Measurements from ENCODE around the gene MRPL51. TPM values are rescaled to one million over a fixed set of nuclear protein-coding genes. Genes with fewer than 3 reads are reported as not detected.

The MRPL51 gene
- total and polyA plus RNA-seq, 3 experiments from 2014 or later: 222 to 327 (median 317) TPM

GRCh38 chr12:6444704-6445688 lies 48.1 kb downstream of the MRPL51 start, which contains the start of gene CD27:
Gene CD27 (plus strand): TSS chr12:6444955. CDS start chr12:6445096, 141 bp downstream.
- ChIA-PET POLR2A (interaction anchor here (0.8 to 3.1 kb wide), 10 partner anchors 11 to 91 kb away, joined by 3 to 23 read pairs (median 4); partner anchors contain the start of gene VAMP1), CTCF (interaction anchor here (0.6 to 14.0 kb wide), 11 partner anchors 9 to 109 kb away, joined by 3 to 179 read pairs (median 4); partner anchors contain the start of gene VAMP1)

GRCh38 chr12:6444031-6444430 lies 49.0 kb downstream of the MRPL51 start:
- H3K27me3 ChIP-seq (ENCODE audit: insufficient read depth, low read length, poor library complexity, severe bottlenecking): no peaks in the 10 kb centered on the region
- Mint-ChIP-seq H3K4me1 (peaks cover 56 to 76% (median 68%) of the 10 kb centered on the region in 3 donors), H3K36me3 (peaks cover 0 to 32% (median 12%) of the 10 kb centered on the region in 3 donors), H3K4me3 (peak overlapping the region; percentile 77 to 100 (median 98)), H3K27ac (peak overlapping the region; percentile 78 to 99 (median 94)), H3K9me3 (no peaks in the 10 kb centered on the region), H3K27me3 (no peaks in the 10 kb centered on the region)
- no peak overlapping the region for H3K27ac ChIP-seq (ENCODE audit: low read depth, low read length)
- POLR2A ChIA-PET: interaction anchor here (0.9 to 3.1 kb wide), 9 partner anchors 7 to 92 kb away, joined by 3 to 23 read pairs (median 5); partner anchors contain the start of genes TAPBPL and VAMP1
- H3K9me3 ChIP-seq (ENCODE audit: low read length): no peaks in the 10 kb centered on the region
- no peak for DNase-seq
- peaks cover 4% of the 10 kb centered on the region for H3K36me3 ChIP-seq (ENCODE audit: insufficient read depth, low read length)
- CTCF ChIA-PET: interaction anchor here (1.3 to 14.0 kb wide), 6 partner anchors 11 to 109 kb away, joined by 3 to 179 read pairs (median 30); partner anchors contain the start of gene VAMP1
- H3K4me3 ChIP-seq (ENCODE audit: low read length): peak overlapping the region; percentile 41
- peaks cover 32% of the 10 kb centered on the region for H3K4me1 ChIP-seq (ENCODE audit: insufficient read depth, low read length)

More at GRCh38 chr12:6444704-6445688, 48.1 kb downstream of the MRPL51 start, which contains the start of gene CD27:
- Mint-ChIP-seq H3K36me3 (peaks cover 0 to 35% (median 12%) of the 10 kb centered on the region in 3 donors), H3K27me3 (no peaks in the 10 kb centered on the region), H3K27ac (peak within 1 kb of the TSS; percentile 78 to 99 (median 94)), H3K4me3 (peak within 1 kb of the TSS; percentile 92 to 100 (median 98)), H3K4me1 (peaks cover 59 to 79% (median 71%) of the 10 kb centered on the region in 3 donors), H3K9me3 (no peaks in the 10 kb centered on the region)
- Histone ChIP-seq H3K9me3 (ENCODE audit: low read length) (no peaks in the 10 kb centered on the region), H3K4me1 (ENCODE audit: insufficient read depth, low read length) (peaks cover 34% of the 10 kb centered on the region), H3K27ac (ENCODE audit: low read depth, low read length) (peak within 1 kb of the TSS; percentile 69), H3K27me3 (ENCODE audit: insufficient read depth, low read length, poor library complexity, severe bottlenecking) (no peaks in the 10 kb centered on the region), H3K4me3 (ENCODE audit: low read length) (peak within 1 kb of the TSS; percentile 100), H3K36me3 (ENCODE audit: insufficient read depth, low read length) (peaks cover 5% of the 10 kb centered on the region)
- peak in 3 of 5 donors; percentile 62 to 70 (median 66) for DNase-seq

GRCh38 chr12:6443361-6443983 lies 49.6 kb downstream of the MRPL51 start:
- Histone ChIP-seq H3K9me3 (ENCODE audit: low read length) (no peaks in the 10 kb centered on the region), H3K36me3 (ENCODE audit: insufficient read depth, low read length) (peaks cover 4% of the 10 kb centered on the region), H3K27ac (ENCODE audit: low read depth, low read length) (no peak overlapping the region), H3K27me3 (ENCODE audit: insufficient read depth, low read length, poor library complexity, severe bottlenecking) (no peaks in the 10 kb centered on the region), H3K4me3 (ENCODE audit: low read length) (peak overlapping the region; percentile 41), H3K4me1 (ENCODE audit: insufficient read depth, low read length) (peaks cover 32% of the 10 kb centered on the region)
- Mint-ChIP-seq H3K4me3 (peak overlapping the region; percentile 71 to 99 (median 97)), H3K4me1 (peaks cover 56 to 71% (median 68%) of the 10 kb centered on the region in 3 donors), H3K27ac (peak overlapping the region; percentile 78 to 99 (median 94)), H3K27me3 (no peaks in the 10 kb centered on the region), H3K36me3 (peaks cover 0 to 32% (median 12%) of the 10 kb centered on the region in 3 donors), H3K9me3 (no peaks in the 10 kb centered on the region)
- no peak for DNase-seq
- CTCF ChIA-PET: interaction anchor here (1.1 to 14.0 kb wide), 8 partner anchors 11 to 108 kb away, joined by 3 to 179 read pairs (median 10); partner anchors contain the start of genes MRPL51 and VAMP1
- POLR2A ChIA-PET: interaction anchor here (0.7 to 3.1 kb wide), 9 partner anchors 8 to 91 kb away, joined by 3 to 23 read pairs (median 5); partner anchors contain the start of genes GAPDH, TAPBPL and VAMP1

GRCh38 chr12:6442836-6443235 lies 50.2 kb downstream of the MRPL51 start:
- Histone ChIP-seq H3K36me3 (ENCODE audit: insufficient read depth, low read length) (peaks cover 4% of the 10 kb centered on the region), H3K9me3 (ENCODE audit: low read length) (no peaks in the 10 kb centered on the region), H3K4me3 (ENCODE audit: low read length) (no peak overlapping the region), H3K4me1 (ENCODE audit: insufficient read depth, low read length) (peaks cover 26% of the 10 kb centered on the region), H3K27ac (ENCODE audit: low read depth, low read length) (no peak overlapping the region), H3K27me3 (ENCODE audit: insufficient read depth, low read length, poor library complexity, severe bottlenecking) (no peaks in the 10 kb centered on the region)
- Mint-ChIP-seq H3K27me3 (no peaks in the 10 kb centered on the region), H3K4me1 (peaks cover 52 to 65% (median 62%) of the 10 kb centered on the region in 3 donors), H3K36me3 (peaks cover 0 to 28% (median 8%) of the 10 kb centered on the region in 3 donors), H3K9me3 (no peaks in the 10 kb centered on the region), H3K4me3 (peak overlapping the region; percentile 72 to 99 (median 97)), H3K27ac (peak overlapping the region in 7 of 8 donors; percentile 78 to 96 (median 92))
- CTCF ChIA-PET: interaction anchor here (1.1 to 14.0 kb wide), 7 partner anchors 10 to 108 kb away, joined by 3 to 179 read pairs (median 15); partner anchors contain the start of genes MRPL51 and VAMP1
- no peak for DNase-seq
- POLR2A ChIA-PET: interaction anchor here (0.7 to 3.1 kb wide), 6 partner anchors 9 to 92 kb away, joined by 3 to 23 read pairs (median 10); partner anchors contain the start of genes GAPDH, TAPBPL and VAMP1

Other genes starting within 250 kb of the MRPL51 start
- not detected for gene PLEKHG6, start 182.6 kb downstream of the MRPL51 start, total RNA-seq
- 0.72 TPM for gene PLEKHG6, start 182.6 kb downstream of the MRPL51 start, polyA plus RNA-seq
- 10 to 100 TPM; 62.1 to 62.9 TPM for gene TNFRSF1A, start 151.2 kb downstream of the MRPL51 start, total RNA-seq
- 57.1 TPM for gene TNFRSF1A, start 151.2 kb downstream of the MRPL51 start, polyA plus RNA-seq
- gene SCNN1A, start 117.7 kb downstream of the MRPL51 start, total RNA-seq: under 1 TPM; 0.77 to 0.93 TPM
- gene SCNN1A, start 117.7 kb downstream of the MRPL51 start, polyA plus RNA-seq: 0.49 TPM
- gene LTBR, start 109.1 kb downstream of the MRPL51 start, total RNA-seq: 1 to 10 TPM in 1 of 2 experiments, under 1 TPM in 1; 0.51 to 1.4 TPM
- not detected for gene LTBR, start 109.1 kb downstream of the MRPL51 start, polyA plus RNA-seq
- 100 to 1,000 TPM; 110 to 111 TPM for gene CD27, start 48.3 kb downstream of the MRPL51 start, total RNA-seq
- gene CD27, start 48.3 kb downstream of the MRPL51 start, polyA plus RNA-seq: 470 TPM
- 10 to 100 TPM; 29.1 to 32.0 TPM for gene TAPBPL, start 41.2 kb downstream of the MRPL51 start, total RNA-seq
- 131 TPM for gene TAPBPL, start 41.2 kb downstream of the MRPL51 start, polyA plus RNA-seq
- 10 to 100 TPM; 26.7 to 29.6 TPM for gene VAMP1, start 22.6 kb downstream of the MRPL51 start, total RNA-seq
- gene VAMP1, start 22.6 kb downstream of the MRPL51 start, polyA plus RNA-seq: 10.0 TPM
- 10 to 100 TPM; 96.5 to 97.5 TPM for gene NCAPD2, start 840 bp upstream of the MRPL51 start, total RNA-seq
- 29.8 TPM for gene NCAPD2, start 840 bp upstream of the MRPL51 start, polyA plus RNA-seq
- gene GAPDH, start 41.3 kb upstream of the MRPL51 start, total RNA-seq: 1,000 to 10,000 TPM; 7,182 to 7,238 TPM
- 1,770 TPM for gene GAPDH, start 41.3 kb upstream of the MRPL51 start, polyA plus RNA-seq
- 10 to 100 TPM; 14.2 to 15.1 TPM for gene IFFO1, start 62.8 kb upstream of the MRPL51 start, total RNA-seq
- gene IFFO1, start 62.8 kb upstream of the MRPL51 start, polyA plus RNA-seq: 12.2 TPM
- 100 to 1,000 TPM; 170 to 172 TPM for gene NOP2, start 75.0 kb upstream of the MRPL51 start, total RNA-seq
- gene NOP2, start 75.0 kb upstream of the MRPL51 start, polyA plus RNA-seq: 34.0 TPM
- 100 to 1,000 TPM; 287 to 293 TPM for gene CHD4, start 114.1 kb upstream of the MRPL51 start, total RNA-seq
- 58.1 TPM for gene CHD4, start 114.1 kb upstream of the MRPL51 start, polyA plus RNA-seq
- 10 to 100 TPM; 10.6 to 11.4 TPM for gene LPAR5, start 142.7 kb upstream of the MRPL51 start, total RNA-seq
- gene LPAR5, start 142.7 kb upstream of the MRPL51 start, polyA plus RNA-seq: 26.5 TPM
- 1 to 10 TPM; 1.8 to 2.0 TPM for gene ACRBP, start 154.2 kb upstream of the MRPL51 start, total RNA-seq
- not detected for gene ACRBP, start 154.2 kb upstream of the MRPL51 start, polyA plus RNA-seq
- 10 to 100 TPM; 17.4 to 18.5 TPM for gene ING4, start 169.9 kb upstream of the MRPL51 start, total RNA-seq
- 80.3 TPM for gene ING4, start 169.9 kb upstream of the MRPL51 start, polyA plus RNA-seq
- gene ZNF384, start 196.1 kb upstream of the MRPL51 start, total RNA-seq: 10 to 100 TPM; 58.1 to 63.3 TPM
- gene ZNF384, start 196.1 kb upstream of the MRPL51 start, polyA plus RNA-seq: 37.2 TPM
- under 1 TPM; 0.49 to 0.79 TPM for gene PIANP, start 207.6 kb upstream of the MRPL51 start, total RNA-seq
- gene PIANP, start 207.6 kb upstream of the MRPL51 start, polyA plus RNA-seq: 0.77 TPM
- gene COPS7A, start 230.8 kb upstream of the MRPL51 start, total RNA-seq: 10 to 100 TPM; 48.8 to 49.7 TPM
- gene COPS7A, start 230.8 kb upstream of the MRPL51 start, polyA plus RNA-seq: 46.2 TPM

All from CD8-positive, alpha-beta memory T cell (primary cell).